Suprapubic skin (tissue), 4 donors: ENCODE measurements around the gene PIGL. TPM values are rescaled to one million over a fixed set of nuclear protein-coding genes. Genes with fewer than 3 reads are reported as not detected.
A peak's percentile ranks its signal among the peaks of the same experiment; 100 is the strongest.

Experiments
- DNase-seq, 2 donors: peaks; one replicate each; pipeline ENCODE4 v3.0.0-alpha.2; 2019; ENCODE audit warnings: low spot score in 2 of 2
- H3K27ac ChIP-seq: fragments of 200-600 bp; sonication (generic); one replicate; pipeline ENCODE4 v1.5.1; 2019
- H3K27me3 ChIP-seq: fragments of 200-600 bp; sonication (generic); one replicate; pipeline ENCODE4 v1.5.1; 2019
- H3K36me3 ChIP-seq: fragments of 200-600 bp; sonication (generic); one replicate; pipeline ENCODE4 v1.5.1; 2019
- H3K4me1 ChIP-seq: fragments of 200-600 bp; sonication (generic); one replicate; pipeline ENCODE4 v1.5.1; 2019
- H3K4me3 ChIP-seq: fragments of 200-600 bp; sonication (generic); one replicate; pipeline ENCODE4 v1.5.1; 2019; ENCODE audit warnings: mild to moderate bottlenecking
- H3K9me3 ChIP-seq: fragments of 200-600 bp; sonication (generic); one replicate; pipeline ENCODE4 v1.5.1; 2019
- EP300 ChIP-seq: sonication (generic); formaldehyde crosslinking; IDR thresholded peaks from one replicate; pipeline ENCODE4 v1.6.1; 2017; ENCODE audit warnings: antibody characterized with exemption
- POLR2A ChIP-seq, 2 donors: fragments of 450-650 bp; IDR thresholded peaks; one replicate each; pipeline ENCODE4 v1.6.1; 2017; ENCODE audit warnings: antibody characterized with exemption in 2 of 2, mild to moderate bottlenecking in 2 of 2, moderate library complexity in 2 of 2
- POLR2AphosphoS5 ChIP-seq, 3 donors: sonication (generic); formaldehyde crosslinking; IDR thresholded peaks; one replicate each; pipeline ENCODE4 v1.6.1; 2017; ENCODE audit warnings: antibody characterized with exemption in 3 of 3
- WGBS: methylation state at CpG from one replicate; pipeline ENCODE4 v1.1.5; 2018; 5-methylcytosine and 5-hydroxymethylcytosine counted together
- total RNA-seq, 4 donors: library from RNA; depleted of rRNA; stranded (reverse); fragments of >200 nt; gene quantifications; one replicate each; pipeline ENCODE4 v1.1.0, GENCODE V29; 2016
- TF ChIP-seq, protein P1 (sequence below), 2 donors: fragments of 200-600 bp in 1 of 2; fragments of 450-650 bp in 1 of 2; sonication (generic) in 1 of 2; IDR thresholded peaks; one replicate each; pipeline ENCODE4 v1.5.1; 2016 to 2019; ENCODE audit warnings: antibody characterized with exemption in 2 of 2, mild to moderate bottlenecking in 1 of 2, moderate library complexity in 1 of 2

PIGL gene
- total RNA-seq, 4 donors from 2014 or later = 59.5 to 287 (median 76.6) TPM

DNA sequence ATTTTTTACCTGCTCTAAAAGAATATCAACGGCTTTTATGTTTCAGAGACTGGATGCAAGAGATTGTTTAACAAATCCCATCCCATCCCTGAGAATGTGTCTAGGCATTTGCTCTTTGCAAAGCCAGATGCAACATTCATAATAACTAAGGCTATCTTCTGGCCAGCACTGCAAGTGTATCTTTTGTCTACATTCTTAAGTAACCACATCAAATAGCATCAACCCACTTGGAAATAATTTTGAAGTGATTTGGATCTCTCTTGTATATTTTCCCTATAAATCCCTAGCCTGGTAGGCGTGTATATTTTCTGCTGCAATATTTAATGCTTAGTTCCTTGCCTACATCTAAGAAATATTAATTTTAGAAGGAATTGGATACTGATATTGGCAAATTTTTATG lies 64.3 kb downstream of the PIGL start:
- no peaks in the 10 kb centered on the region for H3K9me3 ChIP-seq
- H3K4me1 ChIP-seq = peaks cover 11% of the 10 kb centered on the region
- no peak overlapping the region for H3K27ac ChIP-seq
- TF ChIP-seq POLR2A (IDR thresholded peaks at IDR 0.05) (no peak), POLR2AphosphoS5 (IDR thresholded peaks at IDR 0.05) (no peak), EP300 (no peak)
- TF ChIP-seq, protein P1, sequence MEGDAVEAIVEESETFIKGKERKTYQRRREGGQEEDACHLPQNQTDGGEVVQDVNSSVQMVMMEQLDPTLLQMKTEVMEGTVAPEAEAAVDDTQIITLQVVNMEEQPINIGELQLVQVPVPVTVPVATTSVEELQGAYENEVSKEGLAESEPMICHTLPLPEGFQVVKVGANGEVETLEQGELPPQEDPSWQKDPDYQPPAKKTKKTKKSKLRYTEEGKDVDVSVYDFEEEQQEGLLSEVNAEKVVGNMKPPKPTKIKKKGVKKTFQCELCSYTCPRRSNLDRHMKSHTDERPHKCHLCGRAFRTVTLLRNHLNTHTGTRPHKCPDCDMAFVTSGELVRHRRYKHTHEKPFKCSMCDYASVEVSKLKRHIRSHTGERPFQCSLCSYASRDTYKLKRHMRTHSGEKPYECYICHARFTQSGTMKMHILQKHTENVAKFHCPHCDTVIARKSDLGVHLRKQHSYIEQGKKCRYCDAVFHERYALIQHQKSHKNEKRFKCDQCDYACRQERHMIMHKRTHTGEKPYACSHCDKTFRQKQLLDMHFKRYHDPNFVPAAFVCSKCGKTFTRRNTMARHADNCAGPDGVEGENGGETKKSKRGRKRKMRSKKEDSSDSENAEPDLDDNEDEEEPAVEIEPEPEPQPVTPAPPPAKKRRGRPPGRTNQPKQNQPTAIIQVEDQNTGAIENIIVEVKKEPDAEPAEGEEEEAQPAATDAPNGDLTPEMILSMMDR (IDR thresholded peaks at IDR 0.05) = no peak
- H3K4me3 ChIP-seq = no peak overlapping the region
- DNase-seq = no peak
- 80% methylated on average over 2 of the region's 2 CpGs for WGBS
- no peaks in the 10 kb centered on the region for H3K27me3 ChIP-seq
- no peaks in the 10 kb centered on the region for H3K36me3 ChIP-seq

DNA sequence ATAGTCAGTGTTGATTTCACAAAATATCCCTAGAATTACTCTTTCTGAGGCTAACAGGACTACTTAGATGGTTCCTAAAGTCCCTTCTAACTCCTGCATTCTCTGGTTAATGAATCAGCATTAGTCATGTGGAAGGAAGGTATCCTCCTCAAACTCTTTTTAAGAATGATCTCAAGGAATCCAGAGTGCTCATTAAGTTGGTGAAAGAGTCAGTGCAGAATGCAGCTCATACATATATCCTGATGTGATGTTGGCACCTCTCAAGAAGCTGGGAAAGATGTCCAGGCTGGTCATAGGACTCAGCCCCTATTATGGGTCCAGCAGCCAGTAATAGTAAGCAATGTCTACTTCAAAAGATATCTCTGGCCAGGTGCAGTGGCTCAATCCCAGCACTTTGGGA lies 65.5 kb downstream of the PIGL start:
- H3K9me3 ChIP-seq = no peaks in the 10 kb centered on the region
- H3K27me3 ChIP-seq = no peaks in the 10 kb centered on the region
- no peak overlapping the region for H3K4me3 ChIP-seq
- H3K27ac ChIP-seq = no peak overlapping the region
- no peak for TF ChIP-seq POLR2A (IDR thresholded peaks at IDR 0.05)
- TF ChIP-seq POLR2AphosphoS5 (IDR thresholded peaks at IDR 0.05) = no peak
- TF ChIP-seq, protein P1 (IDR thresholded peaks at IDR 0.05) = no peak
- TF ChIP-seq EP300 = no peak
- peaks cover 22% of the 10 kb centered on the region for H3K4me1 ChIP-seq
- DNase-seq = no peak
- H3K36me3 ChIP-seq = no peaks in the 10 kb centered on the region

DNA sequence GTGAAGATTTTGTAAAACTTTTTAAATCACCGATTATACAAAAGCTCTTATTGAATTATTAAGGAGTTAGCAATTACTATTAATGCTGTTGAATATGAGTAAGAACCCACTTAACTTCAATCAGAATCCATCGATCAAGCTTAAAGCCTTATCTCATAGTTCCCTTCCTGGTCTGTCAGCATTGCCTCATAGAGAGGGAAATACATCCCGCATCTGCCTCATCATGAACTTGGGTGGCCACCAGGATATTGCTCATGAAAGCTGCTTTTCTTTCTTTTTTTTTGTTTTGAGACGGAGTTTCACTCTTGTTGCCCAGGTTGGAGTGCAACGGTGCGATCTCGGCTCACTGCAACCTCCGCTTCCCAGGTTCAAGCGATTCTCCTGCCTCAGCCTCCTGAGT lies 66.7 kb downstream of the PIGL start:
- H3K36me3 ChIP-seq = no peaks in the 10 kb centered on the region
- no peaks in the 10 kb centered on the region for H3K9me3 ChIP-seq
- no peaks in the 10 kb centered on the region for H3K27me3 ChIP-seq
- peaks cover 30% of the 10 kb centered on the region for H3K4me1 ChIP-seq
- TF ChIP-seq POLR2A (IDR thresholded peaks at IDR 0.05) (no peak), POLR2AphosphoS5 (IDR thresholded peaks at IDR 0.05) (no peak), EP300 (no peak)
- TF ChIP-seq, protein P1 (IDR thresholded peaks at IDR 0.05) = no peak
- no peak overlapping the region for H3K4me3 ChIP-seq
- no peak for DNase-seq
- WGBS = 93% methylated on average over 9 of the region's 9 CpGs
- no peak overlapping the region for H3K27ac ChIP-seq

DNA sequence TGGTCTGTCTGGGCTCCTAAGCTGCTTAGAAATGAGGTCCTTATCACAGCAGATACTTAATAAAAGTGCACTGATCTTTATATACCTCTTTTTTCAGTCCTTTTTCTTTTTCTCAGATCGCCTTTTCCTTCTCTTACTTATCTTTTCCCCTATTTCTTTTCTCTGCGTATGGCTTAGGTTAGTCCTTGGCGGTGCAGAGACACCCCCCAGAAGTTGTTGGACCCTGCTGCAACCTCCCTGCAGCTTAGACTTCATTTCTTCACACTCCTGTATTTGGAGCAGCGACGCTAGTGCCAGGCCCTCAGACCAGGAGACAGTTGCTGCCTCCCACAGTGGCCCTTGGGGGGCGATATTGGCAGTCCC lies 68.6 kb downstream of the PIGL start:
- Histone ChIP-seq H3K27ac (peak overlapping the region; percentile 88), H3K4me3 (peak overlapping the region; percentile 36), H3K27me3 (no peaks in the 10 kb centered on the region), H3K4me1 (peaks cover 30% of the 10 kb centered on the region), H3K36me3 (no peaks in the 10 kb centered on the region), H3K9me3 (no peaks in the 10 kb centered on the region)
- DNase-seq = no peak
- 72% methylated on average over 6 of the region's 6 CpGs for whole genome bisulfite sequencing
- TF ChIP-seq POLR2A (IDR thresholded peaks at IDR 0.05) (no peak), EP300 (no peak), POLR2AphosphoS5 (IDR thresholded peaks at IDR 0.05) (no peak)
- TF ChIP-seq, protein P1 (IDR thresholded peaks at IDR 0.05) = peak in 1 of 2 donors; percentile 38

DNA sequence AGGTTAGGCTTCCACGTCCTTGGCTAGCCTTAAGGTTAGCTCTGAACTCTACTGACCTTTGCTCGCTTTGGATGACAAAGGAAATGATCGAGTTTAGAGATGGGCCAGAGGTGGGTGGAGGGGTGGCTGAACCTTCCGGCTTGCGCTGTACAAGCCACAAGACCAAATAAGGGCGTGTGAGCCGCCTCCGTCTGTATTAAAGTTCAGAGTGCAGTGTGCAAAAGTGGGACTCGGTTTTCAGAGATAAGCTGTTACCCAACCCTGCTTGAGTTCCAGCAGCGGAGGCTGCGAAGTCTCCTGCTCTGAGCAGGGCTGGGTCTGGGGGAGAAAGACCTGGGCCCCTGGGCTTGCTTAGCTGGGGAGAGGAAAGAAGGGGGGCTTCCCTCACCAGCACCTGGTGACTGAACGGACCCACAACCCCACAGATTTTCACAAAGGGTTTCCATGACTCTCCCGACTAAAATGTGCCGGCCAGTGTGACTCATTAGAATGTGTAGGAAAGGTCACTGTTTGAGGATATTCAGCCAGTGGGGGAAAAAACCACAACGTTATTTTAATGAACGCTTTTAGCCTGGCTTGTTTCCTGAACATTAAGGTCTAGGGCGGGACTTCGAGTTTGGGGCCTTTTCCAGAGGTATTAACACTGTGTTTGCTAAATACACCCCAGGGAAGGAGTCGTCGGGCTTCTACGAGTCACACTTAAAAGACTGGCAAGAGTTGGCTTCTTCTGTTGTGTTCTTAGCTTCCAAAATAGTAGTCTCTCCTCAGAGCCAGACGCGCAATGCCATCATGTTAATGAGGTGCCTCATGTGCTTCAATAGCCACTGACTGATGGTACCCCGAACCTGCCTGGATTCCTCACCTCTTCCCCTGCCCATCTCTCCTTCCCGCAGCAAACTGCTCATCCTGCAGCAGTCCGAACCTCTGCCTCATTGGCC lies 69.3 kb downstream of the PIGL start:
- DNase-seq = peak; percentile 84 to 88
- Histone ChIP-seq H3K27me3 (no peaks in the 10 kb centered on the region), H3K36me3 (no peaks in the 10 kb centered on the region), H3K9me3 (no peaks in the 10 kb centered on the region), H3K4me1 (peaks cover 30% of the 10 kb centered on the region), H3K27ac (peak overlapping the region; percentile 88), H3K4me3 (peak overlapping the region; percentile 36)
- TF ChIP-seq, protein P1 (IDR thresholded peaks at IDR 0.05) = no peak
- TF ChIP-seq EP300 = no peak
- no peak for TF ChIP-seq POLR2AphosphoS5 (IDR thresholded peaks at IDR 0.05)
- TF ChIP-seq POLR2A (IDR thresholded peaks at IDR 0.05) = no peak
- 49% methylated on average over 26 of the region's 26 CpGs for WGBS
